GM12864 (cell line): ENCODE data around the gene GLYR1.

Experiments used
- DNase-seq: peaks from one replicate; pipeline ENCODE4 v3.0.0-alpha.2; 2011; ENCODE audit warnings: low read depth
- H3K4me3 ChIP-seq: 2 replicates; pipeline ENCODE4 v1.5.1; 2011; ENCODE audit warnings: mild to moderate bottlenecking, low read depth, low read length, control low read depth
- TF ChIP-seq, protein P1 (sequence below): IDR thresholded peaks from 2 replicates; pipeline ENCODE4 v1.5.1; 2011; ENCODE audit warnings: low read depth, mild to moderate bottlenecking, moderate library complexity, low read length, control low read depth, inconsistent platforms; ENCODE audit errors: missing control alignments

The GLYR1 gene

DNA sequence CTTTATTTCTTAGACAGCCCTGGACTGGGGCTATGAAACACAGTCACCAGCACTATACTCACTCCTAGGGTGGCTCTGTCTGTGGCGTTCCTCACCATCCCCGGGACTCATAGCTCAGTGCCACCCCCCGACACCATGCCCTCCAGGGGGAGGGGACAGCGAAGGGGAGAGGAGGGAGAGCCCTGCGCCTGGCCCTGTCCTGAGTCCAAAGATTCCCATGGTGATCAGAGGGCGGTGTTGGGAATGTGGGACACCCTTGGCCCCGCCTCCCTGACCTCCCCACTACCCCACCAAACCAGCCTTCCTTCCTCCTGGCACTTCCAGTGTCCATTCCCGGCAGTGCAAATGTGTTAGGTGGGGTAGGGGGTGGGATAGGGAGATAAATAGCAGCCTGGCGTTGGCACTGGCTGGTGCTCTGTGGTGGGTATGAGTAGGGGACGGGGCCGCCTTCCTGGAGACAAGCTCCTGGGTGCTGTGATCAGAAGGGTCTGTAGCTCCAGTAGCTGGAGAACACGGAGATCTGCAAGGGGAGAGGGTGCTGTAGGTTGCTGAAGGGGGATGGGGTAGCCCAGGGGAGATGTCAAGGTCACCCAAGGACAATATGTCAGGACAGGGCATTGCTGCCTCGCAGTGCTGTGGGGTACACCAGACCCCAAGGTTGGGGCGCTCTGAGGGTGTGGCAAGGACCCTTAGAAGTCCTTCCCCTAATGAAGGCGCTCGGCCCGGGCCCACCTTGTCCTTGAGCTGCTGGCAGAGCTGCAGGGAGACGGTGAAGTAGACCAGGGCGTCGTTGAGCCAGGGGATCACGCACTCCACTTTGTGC lies 49.9 kb downstream of the GLYR1 start:
- DNase-seq = no peak
- no peak overlapping the region for H3K4me3 ChIP-seq
- TF ChIP-seq, protein P1, sequence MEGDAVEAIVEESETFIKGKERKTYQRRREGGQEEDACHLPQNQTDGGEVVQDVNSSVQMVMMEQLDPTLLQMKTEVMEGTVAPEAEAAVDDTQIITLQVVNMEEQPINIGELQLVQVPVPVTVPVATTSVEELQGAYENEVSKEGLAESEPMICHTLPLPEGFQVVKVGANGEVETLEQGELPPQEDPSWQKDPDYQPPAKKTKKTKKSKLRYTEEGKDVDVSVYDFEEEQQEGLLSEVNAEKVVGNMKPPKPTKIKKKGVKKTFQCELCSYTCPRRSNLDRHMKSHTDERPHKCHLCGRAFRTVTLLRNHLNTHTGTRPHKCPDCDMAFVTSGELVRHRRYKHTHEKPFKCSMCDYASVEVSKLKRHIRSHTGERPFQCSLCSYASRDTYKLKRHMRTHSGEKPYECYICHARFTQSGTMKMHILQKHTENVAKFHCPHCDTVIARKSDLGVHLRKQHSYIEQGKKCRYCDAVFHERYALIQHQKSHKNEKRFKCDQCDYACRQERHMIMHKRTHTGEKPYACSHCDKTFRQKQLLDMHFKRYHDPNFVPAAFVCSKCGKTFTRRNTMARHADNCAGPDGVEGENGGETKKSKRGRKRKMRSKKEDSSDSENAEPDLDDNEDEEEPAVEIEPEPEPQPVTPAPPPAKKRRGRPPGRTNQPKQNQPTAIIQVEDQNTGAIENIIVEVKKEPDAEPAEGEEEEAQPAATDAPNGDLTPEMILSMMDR = no peak

DNA sequence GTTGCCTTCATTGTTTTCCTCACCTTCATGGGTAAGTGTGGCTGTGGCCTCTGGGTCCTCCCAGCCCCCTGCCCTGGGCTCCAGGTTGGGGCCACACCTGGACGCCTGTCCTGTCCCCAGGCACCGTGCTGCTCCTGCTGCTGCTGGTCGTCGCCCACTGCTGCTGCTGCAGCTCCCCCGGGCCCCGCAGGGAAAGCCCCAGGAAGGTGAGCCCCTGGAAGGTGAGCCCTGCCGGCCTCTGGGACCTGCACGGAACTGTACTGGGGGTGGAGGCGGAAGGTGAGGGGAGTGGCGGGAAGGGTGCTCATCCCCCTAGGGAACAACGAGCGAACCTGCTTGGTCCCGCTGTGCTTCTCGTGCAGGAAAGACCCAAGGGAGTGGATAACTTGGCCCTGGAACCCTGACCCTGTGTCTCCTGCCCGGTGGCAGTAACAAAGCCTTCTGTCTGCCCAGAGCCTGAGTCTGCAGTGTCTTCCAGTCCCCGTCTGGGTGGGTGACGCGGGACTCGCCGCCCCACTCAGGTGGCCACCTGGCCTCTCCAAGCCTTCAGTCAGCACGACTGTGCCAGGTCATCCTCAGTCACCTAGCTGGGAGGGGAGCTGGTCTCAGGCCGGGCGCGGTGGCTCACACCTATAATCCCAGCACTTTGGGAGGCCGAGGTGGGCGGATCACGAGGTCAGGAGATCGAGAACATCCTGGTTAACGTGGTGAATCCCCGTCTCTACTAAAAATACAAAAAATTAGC lies 51.1 kb downstream of the GLYR1 start:
- TF ChIP-seq, protein P1 = no peak
- no peak for DNase-seq
- H3K4me3 ChIP-seq = no peak overlapping the region

DNA sequence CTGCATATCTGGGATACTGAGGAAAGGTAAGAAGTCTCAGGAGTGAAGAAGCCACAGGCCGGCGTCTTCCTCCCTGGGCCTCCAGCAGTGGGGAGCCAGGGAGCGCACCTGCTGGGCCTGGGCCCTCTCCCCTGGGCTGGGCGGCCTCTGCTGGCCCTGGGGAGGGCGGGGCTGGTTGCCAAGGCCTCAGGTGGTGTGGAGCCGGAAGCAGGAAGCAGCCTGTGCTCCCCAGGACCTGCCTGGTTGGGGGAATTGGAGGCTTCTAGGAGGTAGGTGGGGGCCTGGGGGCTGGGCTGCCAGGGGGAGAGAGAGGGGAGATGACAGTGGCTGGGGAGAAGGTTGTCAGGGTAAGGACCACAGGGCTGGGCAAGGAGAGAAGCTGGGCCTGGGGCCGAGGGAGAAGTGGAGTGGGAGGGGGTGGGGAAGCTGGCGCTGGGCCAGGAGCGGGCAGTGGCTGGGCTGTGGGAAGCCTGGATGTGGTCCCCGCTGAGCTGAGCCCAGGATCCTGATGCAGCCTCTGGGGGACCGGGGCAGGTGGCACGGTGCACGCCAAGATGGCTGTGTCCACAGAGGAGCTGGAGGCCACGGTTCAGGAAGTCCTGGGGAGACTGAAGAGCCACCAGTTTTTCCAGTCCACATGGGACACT lies 51.8 kb downstream of the GLYR1 start, which contains the start of gene SMIM22:
SMIM22 (plus strand) TSS at position 189 of the 647 bp plus-strand sequence; CDS start at position 555, 366 bp downstream.
- no peak within 1 kb of the TSS for H3K4me3 ChIP-seq
- DNase-seq = no peak
- TF ChIP-seq, protein P1 = no peak

DNA sequence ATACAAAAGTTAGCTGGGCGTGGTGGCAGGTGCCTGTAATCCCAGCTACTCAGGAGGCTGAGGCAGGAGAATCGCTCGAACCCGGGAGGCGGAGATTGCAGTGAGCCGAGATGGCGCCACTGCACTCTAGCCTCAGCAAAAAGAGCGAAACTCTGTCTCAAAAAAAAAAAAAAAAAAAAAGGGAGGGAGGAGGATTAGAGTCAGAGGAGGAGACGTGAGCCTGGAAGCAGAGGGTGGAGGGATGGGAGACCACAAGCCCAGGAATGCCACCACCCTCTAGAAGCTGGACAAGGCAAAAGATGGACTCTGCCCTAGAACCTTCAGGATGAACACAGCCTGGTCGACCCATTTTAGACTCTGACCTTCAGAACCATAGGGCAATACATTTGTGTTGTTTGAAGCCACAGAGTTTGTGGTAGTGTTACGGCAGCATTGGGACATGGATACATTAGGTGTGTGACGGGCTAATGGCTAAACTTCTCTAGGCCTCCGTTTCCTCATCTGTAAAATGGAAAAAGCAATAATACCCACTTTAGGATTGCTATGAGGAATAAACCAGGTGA lies 54.1 kb downstream of the GLYR1 start:
- TF ChIP-seq, protein P1 = no peak
- no peak for DNase-seq
- H3K4me3 ChIP-seq = no peak overlapping the region

DNA sequence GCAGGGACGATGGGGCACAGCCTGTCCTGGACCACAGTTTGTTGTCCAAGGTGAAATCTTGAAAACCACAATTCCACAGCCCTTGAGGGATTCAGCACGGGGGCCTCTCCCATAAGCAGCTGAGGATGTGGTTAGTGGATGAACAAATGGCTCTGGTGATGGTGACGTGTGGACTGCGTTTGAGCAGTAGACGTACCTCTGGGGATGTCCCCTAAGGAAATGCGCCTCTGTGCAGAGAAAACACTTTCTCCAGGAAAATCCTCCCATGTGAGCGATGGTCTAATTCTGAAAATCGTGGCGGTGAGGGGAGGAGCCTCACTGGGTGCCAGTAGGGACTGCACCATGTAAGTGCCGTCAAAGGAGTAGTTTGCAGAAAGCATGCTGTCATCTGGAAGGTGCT lies 56.2 kb downstream of the GLYR1 start:
- TF ChIP-seq, protein P1 = no peak
- H3K4me3 ChIP-seq = no peak overlapping the region
- no peak for DNase-seq

DNA sequence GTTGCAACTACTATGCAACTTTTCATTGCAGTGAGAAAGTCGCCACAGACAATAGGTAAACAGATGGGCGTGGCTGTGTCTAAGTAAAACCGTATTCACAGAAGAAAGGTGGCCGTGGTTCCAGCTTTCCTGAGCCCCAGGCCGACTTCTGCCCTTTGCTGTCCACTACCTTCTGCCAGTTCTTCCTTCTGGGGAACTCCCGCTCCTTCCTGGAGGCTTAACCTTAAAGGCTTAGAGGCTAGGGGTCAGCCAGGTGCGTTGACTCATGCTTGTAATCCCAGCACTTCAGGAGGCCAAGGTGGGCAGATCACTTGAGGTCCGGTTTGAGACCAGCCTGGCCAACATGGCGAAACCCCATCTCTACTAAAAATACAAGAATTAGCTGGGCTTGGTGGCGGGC lies 56.8 kb downstream of the GLYR1 start:
- no peak overlapping the region for H3K4me3 ChIP-seq
- TF ChIP-seq, protein P1 = no peak
- no peak for DNase-seq
